Bone marrow (tissue), 2 donors: Measurements from ENCODE around the gene PDC.
"Not testable (repeated sequence)": the region's sequence is repeated elsewhere in the genome, so short reads cannot be mapped to it uniquely, and the experiment has no call there.

ENCODE experiments used
- DNase-seq, 2 donors: peaks; one replicate each; lab custom pipeline; 2025; lab: John Stamatoyannopoulos, UW

PDC gene

GRCh38 chr1:186465946-186466345, 5.0 kb upstream of the PDC start:
- DNase-seq, result no peak

GRCh38 chr1:186465491-186465890, 4.6 kb upstream of the PDC start:
- not testable (repeated sequence) for DNase-seq

GRCh38 chr1:186463926-186464325, 3.0 kb upstream of the PDC start:
- no peak for DNase-seq

GRCh38 chr1:186463511-186463910, 2.6 kb upstream of the PDC start:
- DNase-seq, result no peak

GRCh38 chr1:186459161-186459560, 1.8 kb downstream of the PDC start:
- DNase-seq, result not testable (repeated sequence)

- peak in 1 of 2 donors; percentile 25 for DNase-seq
Observed at GRCh38 chr1:186456729-186457255, 4.1 kb downstream of the PDC start.

GRCh38 chr1:186454981-186455380, 5.9 kb downstream of the PDC start:
- peak in 1 of 2 donors; percentile 82 for DNase-seq

GRCh38 chr1:186446152-186446551, 14.8 kb downstream of the PDC start:
- no peak for DNase-seq

GRCh38 chr1:186443638-186444037, 17.3 kb downstream of the PDC start:
- DNase-seq, result no peak

- DNase-seq, result peak in 1 of 2 donors; percentile 46
Observed at GRCh38 chr1:186442651-186443375, 18.1 kb downstream of the PDC start.

GRCh38 chr1:186440584-186440983, 20.3 kb downstream of the PDC start:
- no peak for DNase-seq

GRCh38 chr1:186438567-186438966, 22.3 kb downstream of the PDC start:
- DNase-seq, result no peak

GRCh38 chr1:186435336-186435735, 25.6 kb downstream of the PDC start:
- no peak for DNase-seq

- DNase-seq, result no peak
Observed at GRCh38 chr1:186429017-186429416, 31.9 kb downstream of the PDC start.

GRCh38 chr1:186426118-186426517, 34.8 kb downstream of the PDC start:
- no peak for DNase-seq

GRCh38 chr1:186424539-186424938, 36.4 kb downstream of the PDC start:
- no peak for DNase-seq

GRCh38 chr1:186421446-186421845, 39.5 kb downstream of the PDC start:
- DNase-seq, result no peak

- DNase-seq, result peak in 1 of 2 donors; percentile 37
Observed at GRCh38 chr1:186420923-186421322, 40.0 kb downstream of the PDC start.

GRCh38 chr1:186420311-186420710, 40.6 kb downstream of the PDC start:
- DNase-seq, result no peak

GRCh38 chr1:186418503-186418902, 42.4 kb downstream of the PDC start:
- DNase-seq, result no peak

GRCh38 chr1:186413319-186413718, 47.6 kb downstream of the PDC start:
- DNase-seq, result no peak

- DNase-seq, result peak in 1 of 2 donors; percentile 10
Observed at GRCh38 chr1:186409091-186409490, 51.8 kb downstream of the PDC start.

GRCh38 chr1:186404454-186405051, 56.4 kb downstream of the PDC start:
- DNase-seq, result peak in 1 of 2 donors; percentile 74
